MCF 10A (cell line): ENCODE data around the gene BNIP1. TPM values are rescaled to one million over a fixed set of nuclear protein-coding genes. Genes with fewer than 3 reads are reported as not detected.

Source experiments
- Bru-seq: library from RNA; stranded (reverse); fragments of 400-500 nt; gene quantifications from one replicate; lab custom pipeline; 2021; lab: Mats Ljungman, UMichigan
- BruChase-seq, 2 experiments: library from RNA; stranded (reverse); fragments of 400-500 nt; gene quantifications; one replicate each; lab custom pipeline; 2021; lab: Mats Ljungman, UMichigan
- BruUV-seq: library from RNA; stranded (reverse); fragments of 400-500 nt; replicated peaks from 2 replicates; lab custom pipeline; 2021; lab: Mats Ljungman, UMichigan
- CTCF ChIA-PET: fragments of 300-600 bp; sonication (Branson Sonifier 250); formaldehyde crosslinking; extraction: SDS; loops from one replicate; lab custom pipeline; 2021; ENCODE audit warnings: antibody characterized with exemption, inconsistent platforms; lab: Yijun Ruan, JAX
- POLR2A ChIA-PET: fragments of 300-600, 350-650 bp; sonication (Branson Sonifier 250); formaldehyde crosslinking; extraction: SDS; loops from one replicate; lab custom pipeline; 2020; ENCODE audit warnings: antibody characterized with exemption, inconsistent platforms; lab: Yijun Ruan, JAX
- DNase-seq: peaks from one replicate; pipeline ENCODE4 v3.0.0-alpha.2; 2018; ENCODE audit not compliant: unreplicated experiment
- H3K27ac Mint-ChIP-seq: one replicate; pipeline ENCODE4 v1.8.0; 2022; ENCODE audit warnings: mild to moderate bottlenecking, low read depth, mixed read lengths; ENCODE audit not compliant: unreplicated experiment
- H3K27me3 Mint-ChIP-seq: one replicate; pipeline ENCODE4 v1.8.0; 2022; ENCODE audit warnings: mixed read lengths; ENCODE audit not compliant: insufficient read depth, unreplicated experiment
- H3K36me3 Mint-ChIP-seq: one replicate; pipeline ENCODE4 v1.8.0; 2022; ENCODE audit warnings: mild to moderate bottlenecking, moderate library complexity, mixed read lengths; ENCODE audit not compliant: insufficient read depth, unreplicated experiment
- H3K4me1 Mint-ChIP-seq: one replicate; pipeline ENCODE4 v1.8.0; 2022; ENCODE audit warnings: mixed read lengths; ENCODE audit not compliant: insufficient read depth, unreplicated experiment
- H3K4me3 Mint-ChIP-seq: one replicate; pipeline ENCODE4 v1.8.0; 2022; ENCODE audit warnings: mild to moderate bottlenecking, moderate library complexity, mixed read lengths; ENCODE audit not compliant: unreplicated experiment
- H3K9me3 Mint-ChIP-seq: one replicate; pipeline ENCODE4 v1.8.0; 2022; ENCODE audit warnings: mixed read lengths; ENCODE audit not compliant: unreplicated experiment
- intact Hi-C: fragments of 100-400 bp; cut with micrococcal nuclease; formaldehyde crosslinking; loops from 2 replicates; pipeline ENCODE4 v1.14.1; 2022
- long read RNA-seq: library from polyadenylated mRNA; stranded (forward); transcript quantifications from one replicate; pipeline ENCODE4 v2.0.0, GENCODE V29; 2022
- total RNA-seq: library from RNA; stranded (reverse); gene quantifications from 2 replicates; pipeline ENCODE4 v1.2.3, GENCODE V29; 2022
- TF ChIP-seq, protein P1 (sequence below): fragments of 200-600 bp; IDR thresholded peaks from one replicate; pipeline ENCODE4 v1.8.0; 2022; ENCODE audit warnings: antibody characterized with exemption, mild to moderate bottlenecking; ENCODE audit not compliant: unreplicated experiment

Gene BNIP1, protein sequence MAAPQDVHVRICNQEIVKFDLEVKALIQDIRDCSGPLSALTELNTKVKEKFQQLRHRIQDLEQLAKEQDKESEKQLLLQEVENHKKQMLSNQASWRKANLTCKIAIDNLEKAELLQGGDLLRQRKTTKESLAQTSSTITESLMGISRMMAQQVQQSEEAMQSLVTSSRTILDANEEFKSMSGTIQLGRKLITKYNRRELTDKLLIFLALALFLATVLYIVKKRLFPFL
- 22.1 and 35.1 TPM in 2 replicates for total RNA-seq
- Bru-seq, nascent RNA: percentile 79 among the genes with signal in this experiment
- BruChase-seq, experiment 1, labeled RNA remaining after a 6-hour chase: percentile 71 among the genes with signal in this experiment
- BruChase-seq, experiment 2, labeled RNA remaining after a 2-hour chase: percentile 68 among the genes with signal in this experiment
- long read RNA-seq, transcript BNIP1-202 (6 exons, 1,184 nt): major isoform, 57 of 176 reads
- long read RNA-seq, partial matches to known transcripts: 2 of 176 reads
- long read RNA-seq, other reads (novel, unspliced or antisense): 115 of 176 reads

DNA sequence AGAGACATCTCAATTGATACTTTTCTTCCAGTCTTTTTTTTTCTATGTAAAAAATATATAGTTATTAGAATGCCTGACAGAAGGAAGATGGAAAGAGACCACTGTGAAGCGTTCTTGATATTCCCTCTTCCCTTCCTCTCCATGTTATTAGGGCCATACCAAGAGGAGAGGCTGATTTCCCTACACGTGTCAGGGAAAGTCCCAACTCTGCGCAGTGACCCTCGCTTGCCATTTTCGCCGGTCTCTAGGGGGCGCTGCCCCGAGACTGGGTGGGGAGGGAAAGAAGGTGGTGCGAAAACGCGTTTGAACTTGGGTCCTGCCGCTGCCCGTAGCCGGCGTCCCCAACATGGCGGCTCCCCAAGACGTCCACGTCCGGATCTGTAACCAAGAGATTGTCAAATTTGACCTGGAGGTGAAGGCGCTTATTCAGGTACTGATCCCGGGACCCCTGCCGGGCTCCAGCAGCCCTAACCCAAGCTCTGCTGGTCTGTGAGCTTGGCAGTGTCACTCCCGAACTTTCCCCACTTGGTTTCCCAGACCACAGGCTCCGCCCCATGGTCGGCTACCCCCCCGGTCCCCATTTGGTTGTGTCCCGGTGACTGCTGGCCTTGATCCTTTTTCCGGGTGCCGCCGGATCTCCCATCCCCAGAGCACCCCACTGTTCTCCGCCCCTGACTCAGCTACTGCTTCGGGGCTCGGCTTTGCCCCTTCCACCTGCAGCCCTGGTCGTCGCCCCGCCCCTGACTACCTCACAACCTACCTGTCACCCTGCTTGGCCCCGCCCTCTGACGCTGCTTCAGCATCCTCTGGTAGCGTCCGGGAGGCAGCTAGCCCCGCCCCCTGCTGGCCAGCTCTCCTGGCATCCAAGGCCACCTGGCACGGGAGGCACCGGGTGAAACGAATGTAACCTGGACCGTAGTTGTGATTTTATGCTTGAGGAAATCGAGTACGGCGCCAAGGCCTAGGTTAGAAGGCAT, at the start of gene BNIP1:
BNIP1 (plus strand) TSS at position 332 of the 977 bp plus-strand sequence; CDS start at position 347, 15 bp downstream.
- ChIA-PET POLR2A (interaction anchor here (0.6 to 2.8 kb wide), 20 partner anchors 9 to 802 kb away, joined by 3 to 37 read pairs (median 4); partner anchors contain the start of genes ATP6V0E1, BOD1, NKX2-5 and STC2), CTCF (interaction anchor here (0.5 to 2.0 kb wide), 26 partner anchors 9 to 796 kb away, joined by 3 to 23 read pairs (median 4); no protein-coding TSS in a partner anchor)
- Mint-ChIP-seq H3K27ac (peak within 1 kb of the TSS; percentile 97), H3K27me3 (no peaks in the 10 kb centered on the region), H3K36me3 (peaks cover 29% of the 10 kb centered on the region), H3K4me3 (peak within 1 kb of the TSS; percentile 98), H3K4me1 (no peaks in the 10 kb centered on the region), H3K9me3 (no peaks in the 10 kb centered on the region)
- TSS peak; percentile 41 for BruUV-seq
- intact Hi-C loops: loop anchor here (1.0 to 2.0 kb wide), 5 partner anchors 88 to 438 kb away; partner anchors contain the start of gene CREBRF
- peak; percentile 98 for DNase-seq
- TF ChIP-seq, protein P1, sequence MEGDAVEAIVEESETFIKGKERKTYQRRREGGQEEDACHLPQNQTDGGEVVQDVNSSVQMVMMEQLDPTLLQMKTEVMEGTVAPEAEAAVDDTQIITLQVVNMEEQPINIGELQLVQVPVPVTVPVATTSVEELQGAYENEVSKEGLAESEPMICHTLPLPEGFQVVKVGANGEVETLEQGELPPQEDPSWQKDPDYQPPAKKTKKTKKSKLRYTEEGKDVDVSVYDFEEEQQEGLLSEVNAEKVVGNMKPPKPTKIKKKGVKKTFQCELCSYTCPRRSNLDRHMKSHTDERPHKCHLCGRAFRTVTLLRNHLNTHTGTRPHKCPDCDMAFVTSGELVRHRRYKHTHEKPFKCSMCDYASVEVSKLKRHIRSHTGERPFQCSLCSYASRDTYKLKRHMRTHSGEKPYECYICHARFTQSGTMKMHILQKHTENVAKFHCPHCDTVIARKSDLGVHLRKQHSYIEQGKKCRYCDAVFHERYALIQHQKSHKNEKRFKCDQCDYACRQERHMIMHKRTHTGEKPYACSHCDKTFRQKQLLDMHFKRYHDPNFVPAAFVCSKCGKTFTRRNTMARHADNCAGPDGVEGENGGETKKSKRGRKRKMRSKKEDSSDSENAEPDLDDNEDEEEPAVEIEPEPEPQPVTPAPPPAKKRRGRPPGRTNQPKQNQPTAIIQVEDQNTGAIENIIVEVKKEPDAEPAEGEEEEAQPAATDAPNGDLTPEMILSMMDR: peak; percentile 98

DNA sequence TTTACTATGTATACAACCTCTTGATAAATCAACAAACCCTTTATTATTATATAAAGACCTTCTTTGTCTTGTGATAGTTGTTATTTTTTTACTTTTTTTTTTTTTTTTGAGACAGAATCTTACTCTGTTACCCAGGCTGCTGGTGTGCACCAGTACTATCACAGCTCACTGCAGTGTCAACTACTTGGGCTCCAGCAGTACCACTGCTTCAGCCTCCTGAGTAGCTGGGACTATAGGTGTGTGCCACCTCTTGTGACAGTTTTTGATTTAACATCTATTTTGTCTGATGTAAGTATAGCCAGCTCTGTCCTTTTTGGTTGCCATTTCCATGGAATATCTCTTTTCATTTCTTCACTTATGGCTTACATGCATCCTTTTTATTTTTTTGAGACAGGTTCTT, 45.5 kb upstream of the BNIP1 start:
- CTCF ChIA-PET: interaction anchor here (0.6 to 1.0 kb wide), 2 partner anchors 104 to 476 kb away, joined by 3 read pairs; no protein-coding TSS in a partner anchor
- no TSS peak for BruUV-seq

DNA sequence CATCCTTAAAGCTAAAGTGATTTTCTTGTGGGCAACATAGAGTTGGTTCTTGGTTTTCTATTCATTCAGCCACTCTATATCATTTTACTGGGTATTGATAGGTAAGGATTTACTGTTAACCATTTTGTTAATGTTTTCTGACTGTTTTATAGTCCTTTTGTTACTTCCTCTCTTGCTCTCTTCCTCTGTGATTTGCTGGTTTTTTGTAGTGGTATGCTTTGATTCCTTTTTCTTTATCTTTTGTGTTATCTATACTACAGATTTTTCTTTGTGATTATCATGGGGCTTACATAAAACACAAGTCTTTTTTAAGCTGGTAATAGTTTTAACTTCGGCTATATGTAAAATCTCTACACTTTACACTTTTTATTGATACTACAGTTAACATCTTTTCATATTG, 44.9 kb upstream of the BNIP1 start:
- Mint-ChIP-seq H3K4me1 (peaks cover 6% of the 10 kb centered on the region), H3K27me3 (no peaks in the 10 kb centered on the region), H3K9me3 (peaks cover 9% of the 10 kb centered on the region), H3K27ac (no peak overlapping the region), H3K4me3 (no peak overlapping the region), H3K36me3 (peaks cover 24% of the 10 kb centered on the region)
- CTCF ChIA-PET: interaction anchor here (0.6 to 1.0 kb wide), 2 partner anchors 103 to 476 kb away, joined by 3 read pairs; no protein-coding TSS in a partner anchor
- BruUV-seq: no TSS peak
- TF ChIP-seq, protein P1: no peak
- POLR2A ChIA-PET: interaction anchor here (0.6 to 1.3 kb wide), 5 partner anchors 8 to 52 kb away, joined by 3 read pairs; no protein-coding TSS in a partner anchor
- no peak for DNase-seq
- intact Hi-C loops: no loop called here

More for the DNA sequence above, 45.5 kb upstream of the BNIP1 start:
- no peak overlapping the region for H3K27ac Mint-ChIP-seq
- no peak overlapping the region for H3K4me3 Mint-ChIP-seq
- DNase-seq: no peak
- peaks cover 24% of the 10 kb centered on the region for H3K36me3 Mint-ChIP-seq
- intact Hi-C loops: no loop called here
- TF ChIP-seq, protein P1: no peak
- H3K4me1 Mint-ChIP-seq: peaks cover 13% of the 10 kb centered on the region
- POLR2A ChIA-PET: interaction anchor here (1.1 kb wide), 1 partner anchor 9 kb away, joined by 3 read pairs; no protein-coding TSS in a partner anchor
- H3K9me3 Mint-ChIP-seq: peaks cover 9% of the 10 kb centered on the region
- H3K27me3 Mint-ChIP-seq: no peaks in the 10 kb centered on the region
